MV-4-11 (cell line): Measurements from ENCODE around the gene EIF4E2.
"Not testable (repeated sequence)": the region's sequence is repeated elsewhere in the genome, so short reads cannot be mapped to it uniquely, and the experiment has no call there.

Experiments
- DNase-seq: peaks from one replicate; lab custom pipeline; 2025; lab: John Stamatoyannopoulos, UW

The EIF4E2 gene

GRCh38 chr2:232568161-232568560 is 17.7 kb downstream of the EIF4E2 start:
- peak; percentile 49 for DNase-seq

GRCh38 chr2:232569541-232569940 is 19.1 kb downstream of the EIF4E2 start:
- DNase-seq, result no peak

- DNase-seq, result not testable (repeated sequence)
Measured at GRCh38 chr2:232570481-232570880, 20.0 kb downstream of the EIF4E2 start.

GRCh38 chr2:232571026-232571474 is 20.6 kb downstream of the EIF4E2 start:
- no peak for DNase-seq

- no peak for DNase-seq
Measured at GRCh38 chr2:232573042-232573441, 22.6 kb downstream of the EIF4E2 start.

- DNase-seq, result no peak
Measured at GRCh38 chr2:232573771-232574435, 23.4 kb downstream of the EIF4E2 start.

GRCh38 chr2:232574674-232575403 is 24.4 kb downstream of the EIF4E2 start:
- no peak for DNase-seq

GRCh38 chr2:232575404-232575746 is 24.9 kb downstream of the EIF4E2 start:
- DNase-seq, result no peak

GRCh38 chr2:232576995-232577394 is 26.5 kb downstream of the EIF4E2 start:
- DNase-seq, result no peak

- DNase-seq, result no peak
Measured at GRCh38 chr2:232577841-232578240, 27.4 kb downstream of the EIF4E2 start.

GRCh38 chr2:232578626-232579025 is 28.1 kb downstream of the EIF4E2 start:
- no peak for DNase-seq

- DNase-seq, result no peak
Measured at GRCh38 chr2:232580648-232580981, 30.1 kb downstream of the EIF4E2 start.

GRCh38 chr2:232581725-232582124 is 31.2 kb downstream of the EIF4E2 start:
- no peak for DNase-seq

GRCh38 chr2:232584238-232584637 is 33.7 kb downstream of the EIF4E2 start:
- no peak for DNase-seq

- DNase-seq, result peak; percentile 39
Measured at GRCh38 chr2:232586943-232587505, 36.5 kb downstream of the EIF4E2 start.

GRCh38 chr2:232587512-232587911 is 37.0 kb downstream of the EIF4E2 start:
- DNase-seq, result peak; percentile 42

GRCh38 chr2:232588031-232588430 is 37.5 kb downstream of the EIF4E2 start:
- no peak for DNase-seq

- no peak for DNase-seq
Measured at GRCh38 chr2:232588680-232589585, 38.4 kb downstream of the EIF4E2 start.

GRCh38 chr2:232592772-232593395 is 42.4 kb downstream of the EIF4E2 start:
- DNase-seq, result no peak

- DNase-seq, result no peak
Measured at GRCh38 chr2:232593982-232594381, 43.5 kb downstream of the EIF4E2 start.

- no peak for DNase-seq
Measured at GRCh38 chr2:232597362-232598079, 47.0 kb downstream of the EIF4E2 start.
